ENCODE results near the gene RCOR2.

RCOR2 gene

GRCh38 chr11:63933459-63933858 is 16.5 kb upstream of the RCOR2 start:
- TF ChIP-seq, protein P1, sequence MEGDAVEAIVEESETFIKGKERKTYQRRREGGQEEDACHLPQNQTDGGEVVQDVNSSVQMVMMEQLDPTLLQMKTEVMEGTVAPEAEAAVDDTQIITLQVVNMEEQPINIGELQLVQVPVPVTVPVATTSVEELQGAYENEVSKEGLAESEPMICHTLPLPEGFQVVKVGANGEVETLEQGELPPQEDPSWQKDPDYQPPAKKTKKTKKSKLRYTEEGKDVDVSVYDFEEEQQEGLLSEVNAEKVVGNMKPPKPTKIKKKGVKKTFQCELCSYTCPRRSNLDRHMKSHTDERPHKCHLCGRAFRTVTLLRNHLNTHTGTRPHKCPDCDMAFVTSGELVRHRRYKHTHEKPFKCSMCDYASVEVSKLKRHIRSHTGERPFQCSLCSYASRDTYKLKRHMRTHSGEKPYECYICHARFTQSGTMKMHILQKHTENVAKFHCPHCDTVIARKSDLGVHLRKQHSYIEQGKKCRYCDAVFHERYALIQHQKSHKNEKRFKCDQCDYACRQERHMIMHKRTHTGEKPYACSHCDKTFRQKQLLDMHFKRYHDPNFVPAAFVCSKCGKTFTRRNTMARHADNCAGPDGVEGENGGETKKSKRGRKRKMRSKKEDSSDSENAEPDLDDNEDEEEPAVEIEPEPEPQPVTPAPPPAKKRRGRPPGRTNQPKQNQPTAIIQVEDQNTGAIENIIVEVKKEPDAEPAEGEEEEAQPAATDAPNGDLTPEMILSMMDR (IDR thresholded peaks at IDR 0.05) = no peak

DNA sequence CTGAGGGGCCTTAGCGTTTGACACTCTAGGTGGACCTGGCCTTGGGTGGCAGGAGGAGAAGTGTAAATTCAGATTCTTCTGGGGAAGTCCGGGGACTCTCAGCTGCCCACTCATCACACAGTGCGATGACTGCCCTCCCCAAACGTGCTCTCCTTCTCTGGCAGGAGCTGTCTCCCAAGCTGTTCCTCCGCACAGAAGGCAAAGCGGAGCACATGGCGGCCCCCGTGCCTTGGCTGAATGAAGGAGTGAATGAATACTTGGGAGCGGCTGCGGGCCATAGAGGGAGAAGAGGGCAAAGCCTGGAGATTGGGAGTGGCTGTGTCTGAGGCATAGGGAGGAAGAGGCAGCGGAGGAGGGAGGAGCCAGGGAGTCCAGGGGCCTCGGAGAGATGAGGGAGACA is 14.9 kb upstream of the RCOR2 start:
- TF ChIP-seq, protein P1 (IDR thresholded peaks at IDR 0.05) = no peak

GRCh38 chr11:63931045-63931444 is 14.1 kb upstream of the RCOR2 start:
- TF ChIP-seq, protein P1 (IDR thresholded peaks at IDR 0.05) = no peak

GRCh38 chr11:63929616-63930015 is 12.7 kb upstream of the RCOR2 start:
- TF ChIP-seq, protein P1 (IDR thresholded peaks at IDR 0.05) = no peak

GRCh38 chr11:63923319-63923718 is 6.4 kb upstream of the RCOR2 start:
- TF ChIP-seq, protein P1 (IDR thresholded peaks at IDR 0.05) = no peak

GRCh38 chr11:63922673-63923192 is 5.8 kb upstream of the RCOR2 start:
- TF ChIP-seq, protein P1 (IDR thresholded peaks at IDR 0.05) = no peak

DNA sequence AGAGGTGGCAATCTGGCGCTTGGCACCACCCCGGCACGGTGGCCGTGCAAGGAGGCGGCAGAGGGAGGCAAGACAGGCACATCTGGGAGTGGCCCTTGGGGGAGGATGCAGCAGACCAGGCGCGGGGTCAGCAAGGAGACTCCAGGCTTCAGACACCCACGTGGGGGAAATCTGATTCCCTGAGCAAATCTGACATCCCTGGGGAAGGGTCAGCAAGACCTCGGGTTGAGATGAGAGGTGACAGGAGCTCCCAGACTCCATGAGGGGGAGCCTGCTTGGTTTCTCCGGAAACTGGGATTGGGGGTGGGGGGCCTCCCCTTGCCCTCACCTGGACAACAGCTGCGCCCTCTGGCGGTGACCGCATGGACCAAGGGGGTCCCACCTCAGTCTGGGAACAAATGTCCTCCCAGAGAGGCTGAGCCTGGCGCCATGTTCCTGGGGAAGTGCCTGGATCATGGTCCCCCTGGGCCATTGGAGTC is 4.0 kb upstream of the RCOR2 start:
- TF ChIP-seq, protein P1 (IDR thresholded peaks at IDR 0.05) = no peak
